Measurements from ENCODE around the gene SAPCD1. TPM values are rescaled to one million over a fixed set of nuclear protein-coding genes. Genes with fewer than 3 reads are reported as not detected.
"Not testable (repeated sequence)": the region's sequence is repeated elsewhere in the genome, so short reads cannot be mapped to it uniquely, and the experiment has no call there.

Gene SAPCD1
- total and polyA plus RNA-seq, 10 of the 15 experiments (the other 5 are each of a cell fraction or from before 2014, with no cell fraction given), result 1.6 to 13.0 (median 5.4) TPM

DNA sequence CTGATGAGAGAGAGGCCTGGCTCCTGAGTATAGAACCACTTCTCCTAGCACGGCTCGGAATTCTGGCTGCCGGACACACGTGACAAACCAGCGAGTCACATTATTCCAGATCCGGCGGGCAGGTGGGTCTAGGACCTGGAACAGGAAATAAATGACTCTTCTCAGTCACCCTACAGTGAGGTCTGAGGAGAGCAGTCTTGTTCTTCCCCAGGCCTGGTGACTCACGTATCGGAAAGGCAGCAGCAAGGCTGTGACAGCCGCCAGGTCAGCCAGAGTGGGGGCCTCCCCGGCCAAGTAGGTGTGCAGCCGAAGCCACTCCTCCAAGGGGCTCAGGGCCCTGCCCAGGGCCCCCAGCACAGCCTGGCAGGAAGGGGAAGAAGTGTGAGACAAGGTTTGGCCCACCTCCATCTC lies 30.3 kb downstream of the SAPCD1 start:
- Histone ChIP-seq H3K27me3 (replicated peaks in 1 of 2; ENCODE audit: control insufficient read depth in 2 of 2, insufficient read depth in 2 of 2, low read length in 1 of 2) (no peaks in the 10 kb centered on the region), H3K4me3 (no peak overlapping the region), H3K36me3 (ENCODE audit: control insufficient read depth in 2 of 2, insufficient read depth in 2 of 2, low read length in 1 of 2) (peaks cover 4 to 11% of the 10 kb centered on the region in 2 experiments; a peak in 3 of 4 replicates), H2AFZ (ENCODE audit: control insufficient read depth, low read depth, low read length) (no peak overlapping the region), H3K4me1 (ENCODE audit: control insufficient read depth, insufficient read depth, low read length) (peaks cover 12% of the 10 kb centered on the region), H4K20me1 (ENCODE audit: control insufficient read depth, insufficient read depth) (no peaks in the 10 kb centered on the region), H3K9me3 (replicated peaks; ENCODE audit: control insufficient read depth, insufficient read depth, low read length) (no peaks in the 10 kb centered on the region), H3K9ac (ENCODE audit: control insufficient read depth, insufficient read depth, low read length) (no peak overlapping the region), H3K27ac (ENCODE audit: control insufficient read depth, insufficient read depth) (no peak overlapping the region), H3K4me2 (ENCODE audit: control insufficient read depth, insufficient read depth) (peak overlapping the region; percentile 57), H3K79me2 (ENCODE audit: control insufficient read depth, insufficient read depth, low read length) (peaks cover 21% of the 10 kb centered on the region)
- ChIA-PET SMC1A (ENCODE audit: uncharacterized antibody, unreplicated experiment) (interaction anchor here (0.7 to 2.2 kb wide), 2 partner anchors 30 to 54 kb away, joined by 3 to 11 read pairs; no protein-coding TSS in a partner anchor), CTCF (interaction anchor here (1.0 to 2.2 kb wide), 4 partner anchors 8 to 63 kb away, joined by 3 to 9 read pairs (median 5); no protein-coding TSS in a partner anchor), RAD21 (ENCODE audit: unreplicated experiment) (no interaction called here), POLR2A (no interaction called here)
- peak; percentile 33 for ATAC-seq
- DNase-seq (ENCODE audit: low read depth, low spot score), result no peak
- no TSS peak for BruUV-seq (replicated peaks)
- in situ Hi-C loops (cut with MboI), result no loop called here
- no peak for FAIRE-seq
- TF ChIP-seq, protein P1, sequence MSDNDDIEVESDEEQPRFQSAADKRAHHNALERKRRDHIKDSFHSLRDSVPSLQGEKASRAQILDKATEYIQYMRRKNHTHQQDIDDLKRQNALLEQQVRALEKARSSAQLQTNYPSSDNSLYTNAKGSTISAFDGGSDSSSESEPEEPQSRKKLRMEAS (IDR thresholded peaks at IDR 0.05; ENCODE audit: low read depth, low read length), result no peak
- TF ChIP-seq IKZF1 (conservative IDR thresholded peaks at IDR 0.05), result 0 out of 2 replicates have a peak, but pooled peaks have one; percentile 28
- intact Hi-C loops (cut with micrococcal nuclease; ENCODE audit: unreplicated experiment), result no loop called here
- 33% methylated on average over 12 of the region's 12 CpGs for WGBS (ENCODE audit: insufficient coverage, insufficient replicate concordance, low lambda C conversion rate, missing lambda C conversion rate)

DNA sequence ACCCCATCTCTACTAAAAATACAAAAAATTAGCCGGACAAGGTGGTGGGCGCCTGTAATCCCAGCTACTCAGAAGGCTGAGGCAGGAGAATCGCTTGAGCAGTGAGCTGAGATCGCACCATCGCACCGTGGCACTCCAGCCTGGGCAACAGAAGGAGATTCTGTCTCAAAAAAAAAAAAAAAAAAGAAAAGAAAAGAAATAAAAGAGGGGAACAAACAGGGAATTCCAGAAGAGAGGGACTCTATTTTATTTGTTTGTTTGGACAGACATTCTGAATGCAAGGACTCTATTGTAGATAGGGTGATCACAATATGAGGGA lies 31.4 kb downstream of the SAPCD1 start:
- peak overlapping the region; percentile 81; the same call in 1 of the 2 replicates for H3K9ac ChIP-seq (ENCODE audit: control insufficient read depth, insufficient read depth, low read length)
- TF ChIP-seq, protein P2, sequence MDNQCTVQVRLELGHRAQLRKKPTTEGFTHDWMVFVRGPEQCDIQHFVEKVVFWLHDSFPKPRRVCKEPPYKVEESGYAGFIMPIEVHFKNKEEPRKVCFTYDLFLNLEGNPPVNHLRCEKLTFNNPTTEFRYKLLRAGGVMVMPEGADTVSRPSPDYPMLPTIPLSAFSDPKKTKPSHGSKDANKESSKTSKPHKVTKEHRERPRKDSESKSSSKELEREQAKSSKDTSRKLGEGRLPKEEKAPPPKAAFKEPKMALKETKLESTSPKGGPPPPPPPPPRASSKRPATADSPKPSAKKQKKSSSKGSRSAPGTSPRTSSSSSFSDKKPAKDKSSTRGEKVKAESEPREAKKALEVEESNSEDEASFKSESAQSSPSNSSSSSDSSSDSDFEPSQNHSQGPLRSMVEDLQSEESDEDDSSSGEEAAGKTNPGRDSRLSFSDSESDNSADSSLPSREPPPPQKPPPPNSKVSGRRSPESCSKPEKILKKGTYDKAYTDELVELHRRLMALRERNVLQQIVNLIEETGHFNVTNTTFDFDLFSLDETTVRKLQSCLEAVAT (IDR thresholded peaks at IDR 0.05), result peak; percentile 23; the same call in 1 of the 2 replicates
- H4K20me1 ChIP-seq (ENCODE audit: control insufficient read depth, insufficient read depth); FAIRE-seq; H3K27me3 ChIP-seq (replicated peaks in 1 of 2; ENCODE audit: control insufficient read depth in 2 of 2, insufficient read depth in 2 of 2, low read length in 1 of 2); in situ Hi-C loops (cut with MboI); H3K27ac ChIP-seq (ENCODE audit: control insufficient read depth, insufficient read depth); H2AFZ ChIP-seq (ENCODE audit: control insufficient read depth, low read depth, low read length); ATAC-seq; intact Hi-C loops (cut with micrococcal nuclease; ENCODE audit: unreplicated experiment); SMC1A ChIA-PET (ENCODE audit: uncharacterized antibody, unreplicated experiment); H3K9me3 ChIP-seq (replicated peaks; ENCODE audit: control insufficient read depth, insufficient read depth, low read length); BruUV-seq (replicated peaks); DNase-seq (ENCODE audit: low read depth, low spot score): not testable (repeated sequence)
- CTCF ChIA-PET, result interaction anchor here (1.2 to 3.3 kb wide), 2 partner anchors 15 to 23 kb away, joined by 3 to 12 read pairs; partner anchors contain the start of gene VWA7
- peaks cover 12% of the 10 kb centered on the region for H3K4me1 ChIP-seq (ENCODE audit: control insufficient read depth, insufficient read depth, low read length)
- H3K4me2 ChIP-seq (ENCODE audit: control insufficient read depth, insufficient read depth), result peak overlapping the region; percentile 47
- peaks cover 4 to 11% of the 10 kb centered on the region in 2 experiments; a peak in 3 of 4 replicates for H3K36me3 ChIP-seq (ENCODE audit: control insufficient read depth in 2 of 2, insufficient read depth in 2 of 2, low read length in 1 of 2)
- POLR2A ChIA-PET, result interaction anchor here (0.6 to 3.5 kb wide), 3 partner anchors 21 to 87 kb away, joined by 3 to 28 read pairs (median 6); partner anchors contain the start of genes HSPA1B and LY6G6F
- 88% methylated on average over 6 of the region's 6 CpGs for WGBS (ENCODE audit: insufficient coverage, insufficient replicate concordance, low lambda C conversion rate, missing lambda C conversion rate)
- RAD21 ChIA-PET (ENCODE audit: unreplicated experiment), result interaction anchor here (0.7 to 1.5 kb wide), 2 partner anchors 61 to 220 kb away, joined by 3 read pairs; no protein-coding TSS in a partner anchor
- peak overlapping the region; percentile 81 for H3K4me3 ChIP-seq
- H3K79me2 ChIP-seq (ENCODE audit: control insufficient read depth, insufficient read depth, low read length), result peaks cover 21% of the 10 kb centered on the region

Data from GM12878 (cell line).